Measurements from ENCODE around the gene ZDHHC1.

Gene ZDHHC1

GRCh38 chr16:67443265-67443664 lies 27.0 kb upstream of the ZDHHC1 start:
- no peak overlapping the region for H3K4me3 ChIP-seq (ENCODE audit: low read depth, low read length)
- TF ChIP-seq CTCF (IDR thresholded peaks at IDR 0.05; ENCODE audit: low read depth, low read length): no peak

- no peak overlapping the region for H3K4me3 ChIP-seq (ENCODE audit: low read depth, low read length)
- TF ChIP-seq CTCF (IDR thresholded peaks at IDR 0.05; ENCODE audit: low read depth, low read length): no peak
Observed at GRCh38 chr16:67442581-67443255, 26.4 kb upstream of the ZDHHC1 start.

- no peak for TF ChIP-seq CTCF (IDR thresholded peaks at IDR 0.05; ENCODE audit: low read depth, low read length)
- no peak overlapping the region for H3K4me3 ChIP-seq (ENCODE audit: low read depth, low read length)
Observed at GRCh38 chr16:67441907-67442306, 25.6 kb upstream of the ZDHHC1 start.

- no peak for TF ChIP-seq CTCF (IDR thresholded peaks at IDR 0.05; ENCODE audit: low read depth, low read length)
- no peak overlapping the region for H3K4me3 ChIP-seq (ENCODE audit: low read depth, low read length)
Observed at GRCh38 chr16:67441271-67441753, 25.0 kb upstream of the ZDHHC1 start.

- TF ChIP-seq CTCF (IDR thresholded peaks at IDR 0.05; ENCODE audit: low read depth, low read length): no peak
Observed at GRCh38 chr16:67438824-67439393, 22.6 kb upstream of the ZDHHC1 start.

GRCh38 chr16:67438098-67438791 lies 22.0 kb upstream of the ZDHHC1 start:
- TF ChIP-seq CTCF (IDR thresholded peaks at IDR 0.05; ENCODE audit: low read depth, low read length): no peak
- H3K4me3 ChIP-seq (ENCODE audit: low read depth, low read length): no peak overlapping the region

More at GRCh38 chr16:67438824-67439393, 22.6 kb upstream of the ZDHHC1 start:
- H3K4me3 ChIP-seq (ENCODE audit: low read depth, low read length): no peak overlapping the region

- H3K4me3 ChIP-seq (ENCODE audit: low read depth, low read length): no peak overlapping the region
- TF ChIP-seq CTCF (IDR thresholded peaks at IDR 0.05; ENCODE audit: low read depth, low read length): no peak
Observed at GRCh38 chr16:67437513-67437912, 21.2 kb upstream of the ZDHHC1 start.

All from WI38 (cell line).